AG09319 (cell line): ENCODE results near the gene STPG2.
"Not testable (repeated sequence)": the region's sequence is repeated elsewhere in the genome, so short reads cannot be mapped to it uniquely, and the experiment has no call there.

Experiments
- DNase-seq: peaks from one replicate; pipeline ENCODE4 v3.0.0-alpha.2; 2010; ENCODE audit warnings: low read depth; ENCODE audit errors: extremely low read depth
- TF ChIP-seq, protein P1 (sequence below): IDR thresholded peaks from 2 replicates; pipeline ENCODE4 v1.5.1; 2011; ENCODE audit warnings: low read depth, mild to moderate bottlenecking, inconsistent platforms, low read length, moderate library complexity

STPG2 gene

DNA sequence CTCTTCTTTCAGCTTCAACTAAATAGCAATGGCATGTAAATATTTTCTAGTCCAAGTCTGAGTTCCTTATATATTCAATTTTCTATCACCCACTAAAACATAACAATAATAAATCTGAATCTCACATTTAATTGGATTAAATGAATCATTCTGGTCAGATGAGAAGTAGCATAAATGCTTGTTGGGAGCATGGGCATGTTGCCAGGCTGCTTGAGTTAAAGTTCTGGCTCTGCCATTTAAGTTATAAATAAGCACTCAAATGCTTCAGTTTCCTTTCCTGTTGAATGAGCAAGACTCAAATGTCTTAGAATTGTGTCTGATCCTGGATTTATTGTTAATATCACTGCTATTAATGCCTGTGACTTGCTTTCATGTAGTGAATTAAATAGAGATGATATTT is 496.3 kb downstream of the STPG2 start:
- DNase-seq: no peak
- TF ChIP-seq, protein P1, sequence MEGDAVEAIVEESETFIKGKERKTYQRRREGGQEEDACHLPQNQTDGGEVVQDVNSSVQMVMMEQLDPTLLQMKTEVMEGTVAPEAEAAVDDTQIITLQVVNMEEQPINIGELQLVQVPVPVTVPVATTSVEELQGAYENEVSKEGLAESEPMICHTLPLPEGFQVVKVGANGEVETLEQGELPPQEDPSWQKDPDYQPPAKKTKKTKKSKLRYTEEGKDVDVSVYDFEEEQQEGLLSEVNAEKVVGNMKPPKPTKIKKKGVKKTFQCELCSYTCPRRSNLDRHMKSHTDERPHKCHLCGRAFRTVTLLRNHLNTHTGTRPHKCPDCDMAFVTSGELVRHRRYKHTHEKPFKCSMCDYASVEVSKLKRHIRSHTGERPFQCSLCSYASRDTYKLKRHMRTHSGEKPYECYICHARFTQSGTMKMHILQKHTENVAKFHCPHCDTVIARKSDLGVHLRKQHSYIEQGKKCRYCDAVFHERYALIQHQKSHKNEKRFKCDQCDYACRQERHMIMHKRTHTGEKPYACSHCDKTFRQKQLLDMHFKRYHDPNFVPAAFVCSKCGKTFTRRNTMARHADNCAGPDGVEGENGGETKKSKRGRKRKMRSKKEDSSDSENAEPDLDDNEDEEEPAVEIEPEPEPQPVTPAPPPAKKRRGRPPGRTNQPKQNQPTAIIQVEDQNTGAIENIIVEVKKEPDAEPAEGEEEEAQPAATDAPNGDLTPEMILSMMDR: no peak

DNA sequence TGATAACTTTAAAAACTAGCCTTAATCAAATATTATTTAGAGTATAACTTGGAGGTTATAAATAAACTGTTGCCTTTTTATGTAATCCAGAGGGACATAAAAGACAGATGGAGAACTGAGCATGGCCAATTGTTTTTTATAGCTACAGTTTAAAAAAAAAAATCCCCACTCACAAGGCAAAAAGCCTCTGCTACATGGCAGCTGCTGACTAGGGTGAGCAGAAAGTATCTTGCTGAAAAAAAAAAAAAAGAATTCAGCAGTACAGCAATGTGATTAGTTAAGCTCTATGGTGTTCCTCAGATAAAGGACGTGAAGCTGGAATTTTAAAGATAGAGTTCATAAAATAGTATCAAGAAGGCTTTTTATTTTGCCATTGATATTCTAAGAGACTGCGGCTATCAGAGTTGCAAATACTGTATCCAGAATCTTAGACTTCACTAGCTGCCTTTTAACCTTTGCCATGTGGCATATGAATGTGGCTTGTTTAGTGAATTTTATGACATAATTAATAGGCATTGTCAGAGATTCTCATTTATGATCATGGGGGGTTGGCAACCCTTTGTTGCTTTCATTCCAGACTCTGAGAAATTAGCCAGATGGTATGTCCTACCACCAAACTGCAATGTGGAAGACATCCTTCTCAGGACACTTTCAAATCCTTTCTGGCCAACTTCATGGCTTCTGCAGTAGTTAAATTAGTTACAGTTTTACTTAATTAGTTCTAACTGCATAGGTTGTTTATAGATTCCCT is 498.0 kb downstream of the STPG2 start:
- DNase-seq: no peak
- TF ChIP-seq, protein P1: no peak

DNA sequence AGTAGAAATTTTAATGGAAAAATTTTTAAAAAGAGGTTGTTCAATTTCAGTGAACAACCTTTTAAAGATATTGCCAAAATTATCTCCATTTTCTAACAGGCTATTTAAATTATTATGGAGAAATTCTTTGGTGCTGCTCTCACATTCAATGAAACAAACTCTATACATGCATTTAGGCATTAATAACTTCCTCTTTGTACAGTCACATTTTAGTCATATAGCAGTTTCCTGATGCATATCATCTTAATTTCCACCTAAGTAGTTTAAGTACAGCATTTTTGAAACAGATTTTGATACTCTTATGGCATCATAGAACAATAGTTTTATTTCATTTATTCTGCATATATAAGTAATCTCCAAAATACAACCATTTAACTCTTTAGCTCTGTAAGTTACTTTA is 500.1 kb downstream of the STPG2 start:
- TF ChIP-seq, protein P1: no peak
- DNase-seq: no peak

DNA sequence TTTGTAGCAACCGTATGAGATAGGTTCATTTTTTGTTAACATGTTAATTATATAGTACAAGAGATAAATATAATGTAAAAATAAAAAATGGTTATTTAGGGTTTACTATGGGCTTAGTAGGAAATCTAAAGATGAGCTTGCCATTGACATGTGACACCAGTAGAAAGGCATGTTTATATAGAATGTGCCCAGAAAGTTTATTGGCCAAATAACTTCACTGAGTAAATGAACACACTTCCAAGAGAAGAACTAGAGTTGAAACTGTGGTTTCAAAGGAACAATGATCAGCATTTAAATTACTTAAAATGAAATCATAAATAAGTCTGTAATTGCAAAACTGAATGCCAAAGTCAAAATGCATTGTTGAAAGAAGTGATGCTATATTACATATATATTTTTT is 503.3 kb downstream of the STPG2 start:
- no peak for DNase-seq
- TF ChIP-seq, protein P1: no peak

DNA sequence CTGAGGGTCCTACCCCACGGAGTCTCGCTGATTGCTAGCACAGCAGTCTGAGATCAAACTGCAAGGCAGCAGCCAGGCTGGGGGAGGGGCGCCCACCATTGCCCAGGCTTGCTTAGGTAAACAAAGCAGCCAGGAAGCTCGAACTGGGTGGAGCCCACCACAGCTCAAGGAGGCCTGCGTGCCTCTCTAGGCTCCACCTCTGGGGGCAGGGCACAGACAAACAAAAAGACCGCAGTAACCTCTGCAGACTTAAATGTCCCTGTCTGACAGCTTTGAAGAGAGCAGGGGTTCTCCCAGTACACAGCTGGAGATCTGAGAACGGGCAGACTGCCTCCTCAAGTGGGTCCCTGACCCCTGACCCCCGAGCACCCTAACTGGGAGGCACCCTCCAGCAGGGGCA is 509.4 kb downstream of the STPG2 start:
- not testable (repeated sequence) for DNase-seq

DNA sequence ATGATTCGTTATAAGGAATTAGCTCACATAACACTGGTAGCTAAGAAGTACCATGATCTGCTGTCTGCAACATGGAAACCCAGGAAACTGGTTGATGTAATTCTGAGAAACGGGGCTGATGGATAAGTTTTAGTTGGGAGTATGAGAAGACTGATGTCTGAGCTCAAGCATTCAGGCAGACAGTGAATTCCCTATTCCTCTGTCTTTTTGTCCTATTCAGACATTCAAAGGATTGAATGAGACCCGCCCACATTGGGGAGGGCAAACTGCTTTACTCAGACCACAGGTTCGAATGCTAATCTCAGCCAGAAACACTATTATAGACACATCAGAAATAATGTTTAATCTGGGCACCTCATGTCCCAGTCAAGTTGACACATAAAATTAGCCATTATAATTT is 515.5 kb downstream of the STPG2 start:
- DNase-seq: no peak
- TF ChIP-seq, protein P1: no peak

DNA sequence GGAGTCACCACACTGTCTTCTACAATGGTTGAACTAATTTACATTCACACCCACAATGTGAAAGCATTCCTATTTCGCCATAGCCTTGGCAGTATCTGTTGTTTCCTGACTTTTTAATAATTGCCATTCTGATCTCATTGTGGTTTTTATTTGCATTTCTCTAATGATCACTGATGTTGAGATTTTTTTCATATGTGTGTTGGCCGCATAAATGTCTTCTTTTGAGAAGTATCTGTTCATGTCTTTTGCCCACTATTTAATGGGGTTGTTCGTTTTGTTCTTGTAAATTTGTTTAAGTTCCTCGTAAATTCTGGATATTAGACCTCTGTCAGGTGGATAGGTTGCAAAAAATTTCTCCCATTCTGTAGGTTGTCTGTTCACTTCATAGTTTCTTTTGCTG is 519.1 kb downstream of the STPG2 start:
- no peak for DNase-seq

DNA sequence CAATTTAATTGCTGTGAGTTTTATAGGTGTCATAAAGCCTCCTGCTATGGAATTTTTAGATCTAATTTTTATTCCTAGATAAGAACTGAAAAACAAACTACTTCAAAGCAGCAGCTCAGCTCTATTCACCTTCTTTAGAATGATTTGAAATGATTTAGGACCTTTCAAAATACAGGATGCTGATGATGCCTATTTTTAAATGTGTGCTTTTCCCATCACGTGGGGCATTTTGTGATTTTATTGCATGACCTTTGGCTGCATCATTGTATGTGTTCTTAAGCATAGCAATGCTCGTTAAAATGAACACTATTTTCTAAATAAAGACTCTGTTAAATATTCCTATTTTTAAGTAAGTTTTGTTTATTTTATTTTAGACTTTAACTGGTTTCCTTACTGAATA is 537.3 kb downstream of the STPG2 start:
- DNase-seq: no peak
- TF ChIP-seq, protein P1: no peak

More for the DNA sequence above, 519.1 kb downstream of the STPG2 start:
- TF ChIP-seq, protein P1: no peak
